Heart right ventricle (tissue), 16 donors: ENCODE measurements around the gene SGCD. TPM values are rescaled to one million over a fixed set of nuclear protein-coding genes. Genes with fewer than 3 reads are reported as not detected.

ENCODE experiments used
- ATAC-seq, 8 donors: fragments of 200-7000 bp; cut with Tn5 transposase; one replicate each; pipeline ENCODE4 v1.9.1; 2020; ENCODE audit warnings: mild to moderate bottlenecking in 8 of 8, moderate library complexity in 8 of 8, moderate number of reproducible peaks in 1 of 8
- DNase-seq, 2 donors: peaks; one replicate each; pipeline ENCODE4 v3.0.0-alpha.2; 2020
- H3K27ac ChIP-seq, 10 donors: fragments of 200-600 bp; sonication (generic) in 2 of 10; one replicate each; pipeline versions ENCODE4 v1.5.0 to v1.8.0; 2020 to 2022; ENCODE audit warnings: mild to moderate bottlenecking in 3 of 10
- H3K27me3 ChIP-seq, 7 donors: fragments of 200-600 bp; one replicate each; pipeline ENCODE4 v1.8.0; 2021 to 2022; ENCODE audit warnings: mild to moderate bottlenecking in 2 of 7
- H3K36me3 ChIP-seq, 9 donors: fragments of 200-600 bp; sonication (generic) in 1 of 9; one replicate each; pipeline versions ENCODE4 v1.5.0 to v1.8.0; 2020 to 2022; ENCODE audit warnings: mild to moderate bottlenecking in 2 of 9
- H3K4me1 ChIP-seq, 9 donors: fragments of 200-600 bp; sonication (generic) in 1 of 9; one replicate each; pipeline versions ENCODE4 v1.5.0 to v1.8.0; 2020 to 2022; ENCODE audit warnings: mild to moderate bottlenecking in 4 of 9
- H3K4me3 ChIP-seq, 10 donors: fragments of 200-600 bp; sonication (generic) in 2 of 10; one replicate each; pipeline versions ENCODE4 v1.5.0 to v1.8.0; 2020 to 2022; ENCODE audit warnings: mild to moderate bottlenecking in 7 of 10, moderate library complexity in 2 of 10
- H3K9me3 ChIP-seq, 11 donors: fragments of 200-600 bp in 10 of 11; sonication (generic) in 2 of 11; one replicate each; pipeline versions ENCODE4 v1.5.0 to v1.8.0; 2013 to 2022; ENCODE audit warnings: mild to moderate bottlenecking in 2 of 11, control low read depth in 1 of 11, moderate library complexity in 1 of 11
- WGBS, 2 donors: extraction: QIAGEN DNeasy Blood & Tissue Kit; methylation state at CpG; one replicate each; pipeline ENCODE4 v1.1.7; 2013; ENCODE audit warnings: inconsistent platforms in 1 of 2; 5-methylcytosine and 5-hydroxymethylcytosine counted together
- intact Hi-C, 10 donors: fragments of 100-400 bp; cut with DNase I; formaldehyde crosslinking; loops; one replicate each; pipeline versions ENCODE4 v1.11.1 to v1.14.2; 2022
- polyA plus RNA-seq, 2 donors: library from polyadenylated mRNA; stranded (reverse); fragments of 200-250 nt; gene quantifications; one replicate each; pipeline ENCODE4 v1.2.3, GENCODE V29; 2013
- total RNA-seq, 10 donors: library from RNA; stranded (reverse); fragmentation: NEBNext Ultra II Directional in 3 of 10; extraction: Animal tissue kit (Norgen Biotek cat#: 25700) in 3 of 10; gene quantifications; one replicate each; pipeline versions ENCODE4 v1.2.1 to v1.2.4, GENCODE V29; 2021 to 2023
- TF ChIP-seq, protein P1 (sequence below), 9 donors: fragments of 200-600 bp; sonication (generic) in 2 of 9; IDR thresholded peaks; one replicate each; pipeline versions ENCODE4 v1.5.0 to v1.8.0; 2021 to 2022; ENCODE audit warnings: antibody characterized with exemption in 9 of 9, mild to moderate bottlenecking in 5 of 9, moderate library complexity in 1 of 9
- donor health status: Arrhythmogenic right ventricular cardiomyopathy.
- donor health status: ischemic (EF 13 %, LVEDD 7.1; RV severe dilation, severe dysfunction).
- donor health status: healthy with polysubstance abuse.
- donor health status: DM: no; HTN: yes; CAD: no.
- donor health status: DM: no; HTN: no; CAD: no.
- donor health status: ischemic (EF 25% LVEDD 6.9; RV normal size, moderate dysfunction).
- donor health status: ischemic (EF 25% LVEDD 5.7; RV mildly dilated, moderate dysfunction).
- donor health status: healthy.
- donor health status: DM: yes; HTN: yes; CAD: no.
- donor health status: Ischemic cardiomyopathy.
- donor health status: ischemic (EF 35%, LVEDD 5.7; RV mildly dilated, moderate dysfunction).
- donor health status: nonischemic (EF 11% LVEDD 7.7; RV severe dilation, severe dysfunction).
- donor health status: DM: yes; HTN: yes; CAD: no.
- donor health status: PGD.
- donor health status: ischemic (EF 29% LVEDD 5.4; RV normal size, mild dysfunction).
- donor health status: nonischemic (EF 23%, LVEDD 6.1; RV moderate dilation, normal function).

The SGCD gene
- total and polyA plus RNA-seq, 12 donors = 12.0 to 153 (median 99.6) TPM

DNA sequence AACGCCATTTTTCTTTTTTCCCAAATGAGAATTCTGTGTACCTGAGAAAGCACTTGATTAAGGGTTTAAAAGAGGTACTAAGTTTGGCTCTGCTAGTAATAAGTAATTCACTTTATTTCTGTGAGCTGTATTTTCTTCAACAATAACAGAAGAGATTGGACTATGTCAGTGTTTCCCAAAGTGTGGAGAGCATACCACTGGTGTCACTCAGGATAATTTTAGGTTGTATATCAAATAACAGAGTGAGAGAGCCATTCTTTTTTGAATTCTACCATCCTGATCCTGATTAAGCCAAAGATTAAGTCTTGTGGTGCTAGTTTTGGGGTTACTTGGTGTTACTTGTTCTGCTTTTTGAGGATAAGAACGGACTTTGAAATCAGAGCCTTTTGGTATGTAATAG lies 380.8 kb downstream of the SGCD start:
- Histone ChIP-seq H3K9me3 (no peaks in the 10 kb centered on the region), H3K4me3 (no peak overlapping the region), H3K36me3 (no peaks in the 10 kb centered on the region), H3K27ac (peak overlapping the region in 1 of 10 donors; percentile 25), H3K27me3 (no peaks in the 10 kb centered on the region), H3K4me1 (peaks cover 0 to 21% (median 6%) of the 10 kb centered on the region in 9 donors)
- ATAC-seq = peak in 2 of 8 donors; percentile 54 to 68
- intact Hi-C loops = no loop called here
- 74 to 80% methylated on average over 2 of the region's 2 CpGs for WGBS, 2 donors
- DNase-seq = no peak
- TF ChIP-seq, protein P1, sequence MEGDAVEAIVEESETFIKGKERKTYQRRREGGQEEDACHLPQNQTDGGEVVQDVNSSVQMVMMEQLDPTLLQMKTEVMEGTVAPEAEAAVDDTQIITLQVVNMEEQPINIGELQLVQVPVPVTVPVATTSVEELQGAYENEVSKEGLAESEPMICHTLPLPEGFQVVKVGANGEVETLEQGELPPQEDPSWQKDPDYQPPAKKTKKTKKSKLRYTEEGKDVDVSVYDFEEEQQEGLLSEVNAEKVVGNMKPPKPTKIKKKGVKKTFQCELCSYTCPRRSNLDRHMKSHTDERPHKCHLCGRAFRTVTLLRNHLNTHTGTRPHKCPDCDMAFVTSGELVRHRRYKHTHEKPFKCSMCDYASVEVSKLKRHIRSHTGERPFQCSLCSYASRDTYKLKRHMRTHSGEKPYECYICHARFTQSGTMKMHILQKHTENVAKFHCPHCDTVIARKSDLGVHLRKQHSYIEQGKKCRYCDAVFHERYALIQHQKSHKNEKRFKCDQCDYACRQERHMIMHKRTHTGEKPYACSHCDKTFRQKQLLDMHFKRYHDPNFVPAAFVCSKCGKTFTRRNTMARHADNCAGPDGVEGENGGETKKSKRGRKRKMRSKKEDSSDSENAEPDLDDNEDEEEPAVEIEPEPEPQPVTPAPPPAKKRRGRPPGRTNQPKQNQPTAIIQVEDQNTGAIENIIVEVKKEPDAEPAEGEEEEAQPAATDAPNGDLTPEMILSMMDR (IDR thresholded peaks at IDR 0.05) = no peak

DNA sequence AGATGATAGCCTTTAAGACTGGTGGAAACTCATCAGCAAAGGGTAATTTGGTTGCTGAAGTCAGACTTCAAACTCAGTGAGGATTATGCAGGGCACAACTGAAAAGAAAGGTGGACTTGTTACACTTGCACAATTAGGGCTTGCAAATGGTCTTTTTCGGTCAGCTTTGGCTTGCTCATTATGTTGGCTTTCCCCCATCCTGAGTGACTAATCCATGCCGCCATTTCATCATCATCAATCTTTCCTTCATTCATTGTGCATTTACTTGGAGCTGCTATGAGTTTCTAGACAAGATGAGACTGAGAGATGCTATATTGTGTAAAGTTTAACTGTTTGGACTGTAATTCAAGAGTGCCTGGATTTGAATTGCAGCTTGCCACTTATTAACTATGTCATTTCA lies 388.3 kb downstream of the SGCD start:
- no peak overlapping the region for H3K27ac ChIP-seq
- DNase-seq (no peak), ATAC-seq (no peak)
- 90 to 91% methylated on average over 2 of the region's 2 CpGs for whole genome bisulfite sequencing, 2 donors
- peaks cover 0 to 7% (median 0%) of the 10 kb centered on the region in 9 donors for H3K4me1 ChIP-seq
- no peaks in the 10 kb centered on the region for H3K9me3 ChIP-seq
- H3K4me3 ChIP-seq = no peak overlapping the region
- H3K36me3 ChIP-seq = no peaks in the 10 kb centered on the region
- TF ChIP-seq, protein P1 (IDR thresholded peaks at IDR 0.05) = no peak
- intact Hi-C loops = no loop called here
- H3K27me3 ChIP-seq = no peaks in the 10 kb centered on the region

DNA sequence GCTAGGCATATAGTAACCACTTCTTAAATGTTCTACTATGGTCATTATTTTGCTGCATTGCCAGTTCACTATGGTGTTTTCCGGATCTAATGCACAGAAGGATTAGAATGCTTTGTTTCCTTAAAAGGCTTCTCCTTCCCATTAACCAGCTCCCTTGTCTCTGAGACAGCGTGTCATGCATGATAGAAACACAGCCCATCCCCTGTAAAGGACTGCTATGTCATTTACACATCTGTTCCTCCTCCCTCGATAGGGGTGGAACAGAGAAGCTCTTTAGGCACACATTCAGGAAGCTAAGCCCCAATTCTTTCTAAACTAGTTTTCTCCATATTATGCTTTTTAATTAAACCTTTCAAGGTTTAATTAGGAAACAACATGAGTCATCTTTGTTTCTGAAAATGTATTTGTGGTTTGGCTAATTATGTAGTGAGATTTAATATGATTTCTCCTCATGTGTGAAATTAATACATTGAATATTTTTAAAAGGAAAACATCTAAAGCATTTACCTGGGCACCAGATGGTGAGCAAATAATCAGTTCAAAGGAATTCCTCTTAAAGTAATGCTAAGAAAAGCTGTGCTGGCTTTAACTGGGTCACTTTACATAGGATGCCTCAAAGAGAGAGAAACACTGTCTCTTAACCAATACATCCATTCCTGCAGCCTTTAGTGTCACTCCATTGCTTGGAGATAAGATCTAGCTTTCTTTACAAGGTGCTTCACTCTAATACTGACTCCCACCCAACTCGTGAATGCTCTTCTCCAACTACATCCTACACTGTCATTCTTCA lies 389.8 kb downstream of the SGCD start:
- Histone ChIP-seq H3K4me3 (no peak overlapping the region), H3K27me3 (no peaks in the 10 kb centered on the region), H3K27ac (no peak overlapping the region), H3K36me3 (no peaks in the 10 kb centered on the region), H3K4me1 (peaks cover 0 to 12% (median 0%) of the 10 kb centered on the region in 9 donors), H3K9me3 (no peaks in the 10 kb centered on the region)
- DNase-seq = no peak
- ATAC-seq = no peak
- intact Hi-C loops = no loop called here
- 63 to 66% methylated on average over 4 of the region's 4 CpGs for WGBS, 2 donors
- TF ChIP-seq, protein P1 (IDR thresholded peaks at IDR 0.05) = no peak

DNA sequence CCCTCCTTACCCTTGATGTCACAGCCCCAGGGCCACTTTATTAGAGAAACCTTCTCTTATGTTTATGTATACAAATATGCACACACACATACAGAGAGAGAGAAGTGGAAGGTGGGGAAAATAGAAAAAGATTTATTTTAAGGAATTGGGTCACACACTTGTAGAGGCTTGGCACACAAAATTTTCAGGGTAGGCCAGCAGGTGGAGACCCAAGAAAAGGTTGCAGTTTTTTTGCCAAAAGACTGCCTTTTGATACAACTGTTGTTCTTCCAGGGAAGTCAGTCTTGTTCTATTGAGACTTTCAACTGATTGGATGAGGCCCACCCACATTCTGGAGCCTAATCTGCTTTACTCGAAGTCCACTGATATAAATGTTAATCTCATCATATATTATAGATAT lies 392.0 kb downstream of the SGCD start:
- intact Hi-C loops = no loop called here
- no peaks in the 10 kb centered on the region for H3K36me3 ChIP-seq

More for the DNA sequence above, 392.0 kb downstream of the SGCD start:
- peaks cover 0 to 23% (median 5%) of the 10 kb centered on the region in 9 donors for H3K4me1 ChIP-seq
- TF ChIP-seq, protein P1 (IDR thresholded peaks at IDR 0.05) = no peak
- 79 to 84% methylated on average over 1 of the region's 1 CpG for WGBS, 2 donors
- no peak overlapping the region for H3K4me3 ChIP-seq
- no peak overlapping the region for H3K27ac ChIP-seq
- ATAC-seq (no peak), DNase-seq (no peak)
- no peaks in the 10 kb centered on the region for H3K9me3 ChIP-seq
- no peaks in the 10 kb centered on the region for H3K27me3 ChIP-seq
